B cell (primary cell): ENCODE measurements around the gene SPATA32. TPM values are rescaled to one million over a fixed set of nuclear protein-coding genes. Genes with fewer than 3 reads are reported as not detected.

ENCODE experiments used
- ATAC-seq: fragments of 200-7000 bp; cut with Tn5 transposase; one replicate; pipeline ENCODE4 v1.10.0; 2021; ENCODE audit warnings: low read depth, mild to moderate bottlenecking, moderate number of reproducible peaks, moderate library complexity
- CTCF ChIA-PET: fragments of 350-600 bp; sonication (Branson Sonifier 250); formaldehyde crosslinking; loops from one replicate; lab custom pipeline; 2021; ENCODE audit warnings: antibody characterized with exemption, inconsistent platforms; lab: Charles Lee
- POLR2A ChIA-PET: fragments of 350-600 bp; sonication (Branson Sonifier 250); formaldehyde crosslinking; loops from one replicate; lab custom pipeline; 2021; ENCODE audit warnings: antibody characterized with exemption; lab: Charles Lee
- DNase-seq: peaks from one replicate; pipeline ENCODE4 v3.0.0; 2013
- H2AFZ ChIP-seq: 2 replicates; pipeline ENCODE4 v1.6.1; 2012; ENCODE audit warnings: mild to moderate bottlenecking, low read depth, low read length; ENCODE audit not compliant: insufficient read depth, poor library complexity, severe bottlenecking
- H3K27ac ChIP-seq, 2 donors: 1 replicate in 1 of 2; 2 replicates in 1 of 2; pipeline ENCODE4 v1.5.1; 2012 to 2013; ENCODE audit warnings: low read length in 2 of 2, mild to moderate bottlenecking in 2 of 2, moderate library complexity in 1 of 2
- H3K27me3 ChIP-seq, 4 experiments: fragments of 200-600 bp in 1 of 4; sonication (generic) in 1 of 4; replicated peaks in 1 of 4; 1 replicate in 2 of 4; 2 replicates in 2 of 4; pipeline versions ENCODE4 v1.6.1 to v1.7.0; 2013 to 2016; ENCODE audit warnings: low read length in 3 of 4, mild to moderate bottlenecking in 2 of 4, mixed read lengths in 1 of 4, moderate library complexity in 1 of 4; ENCODE audit not compliant: insufficient read depth in 4 of 4, control insufficient read depth in 3 of 4; ENCODE audit errors: control extremely low read depth in 1 of 4
- H3K36me3 ChIP-seq, 2 experiments: replicated peaks in 1 of 2; 1 replicate in 1 of 2; 2 replicates in 1 of 2; pipeline versions ENCODE4 v1.6.1 to v1.7.1; 2013; ENCODE audit warnings: low read length in 1 of 2; ENCODE audit not compliant: insufficient read depth in 2 of 2, control insufficient read depth in 1 of 2; ENCODE audit errors: control extremely low read depth in 1 of 2, extremely low read depth in 1 of 2
- H3K4me1 ChIP-seq, 2 donors: fragments of 200-600 bp in 1 of 2; sonication (generic) in 1 of 2; 1 replicate in 1 of 2; 2 replicates in 1 of 2; pipeline versions ENCODE4 v1.5.1 to v1.6.1; 2013 to 2017; ENCODE audit warnings: low read length in 2 of 2; ENCODE audit not compliant: control insufficient read depth in 2 of 2, insufficient read depth in 2 of 2
- H3K4me2 ChIP-seq: replicated peaks from 2 replicates; pipeline ENCODE3; 2012; ENCODE audit warnings: mild to moderate bottlenecking, low read depth, low read length; ENCODE audit not compliant: poor library complexity, severe bottlenecking
- H3K4me3 ChIP-seq, 5 experiments: fragments of 200-600 bp in 1 of 5; sonication (generic) in 1 of 5; 1 replicate in 3 of 5; 2 replicates in 2 of 5; pipeline versions ENCODE4 v1.5.1 to v1.7.0; 2011 to 2016; ENCODE audit warnings: low read length in 4 of 5, mild to moderate bottlenecking in 4 of 5, low read depth in 2 of 5, control low read depth in 1 of 5, moderate library complexity in 1 of 5; ENCODE audit not compliant: insufficient read depth in 1 of 5; ENCODE audit errors: control extremely low read depth in 1 of 5, extremely low read depth in 1 of 5
- H3K79me2 ChIP-seq: fragments of 200-600 bp; sonication (generic); one replicate; pipeline ENCODE4 v1.6.0; 2016; ENCODE audit warnings: low read length; ENCODE audit not compliant: control insufficient read depth, insufficient read depth
- H3K9ac ChIP-seq: fragments of 200-600 bp; sonication (generic); 2 replicates; pipeline ENCODE4 v1.6.1; 2017; ENCODE audit warnings: mild to moderate bottlenecking, low read length, moderate library complexity
- H3K9me3 ChIP-seq, 3 donors: one replicate each; pipeline versions ENCODE4 v1.6.1 to v1.7.1; 2013; ENCODE audit warnings: low read length in 2 of 3; ENCODE audit not compliant: control insufficient read depth in 2 of 3, insufficient read depth in 1 of 3; ENCODE audit errors: control extremely low read depth in 1 of 3
- H4K20me1 ChIP-seq: 2 replicates; pipeline ENCODE4 v1.6.0; 2012; ENCODE audit warnings: mild to moderate bottlenecking, low read length; ENCODE audit not compliant: insufficient read depth, control insufficient read depth, poor library complexity, severe bottlenecking
- H3K27ac Mint-ChIP-seq: one replicate; pipeline ENCODE4 v1.8.0; 2021; ENCODE audit warnings: mixed read lengths
- H3K27me3 Mint-ChIP-seq: one replicate; pipeline ENCODE4 v1.8.0; 2021; ENCODE audit warnings: mixed read lengths
- H3K4me1 Mint-ChIP-seq: one replicate; pipeline ENCODE4 v1.8.0; 2021; ENCODE audit warnings: mixed read lengths
- H3K4me3 Mint-ChIP-seq: one replicate; pipeline ENCODE4 v1.8.0; 2021; ENCODE audit warnings: mixed read lengths
- H3K9me3 Mint-ChIP-seq: one replicate; pipeline ENCODE4 v1.8.0; 2022; ENCODE audit warnings: mixed read lengths; ENCODE audit not compliant: insufficient read depth
- EZH2 ChIP-seq: IDR thresholded peaks from 2 replicates; pipeline ENCODE4 v1.6.1; 2012; ENCODE audit warnings: borderline replicate concordance, low read depth, mild to moderate bottlenecking, moderate library complexity, low read length; ENCODE audit not compliant: insufficient read depth, poor library complexity, severe bottlenecking
- WGBS: methylation state at CpG from one replicate; pipeline ENCODE4 v1.1.5; 2013; ENCODE audit warnings: missing lambda C conversion rate; ENCODE audit not compliant: insufficient coverage; 5-methylcytosine and 5-hydroxymethylcytosine counted together
- intact Hi-C: fragments of 100-400 bp; cut with micrococcal nuclease; formaldehyde crosslinking; loops from one replicate; pipeline ENCODE4 v1.10.0; 2022
- polyA plus RNA-seq: library from polyadenylated mRNA; depleted of rRNA; stranded (reverse); fragments of >200 nt; gene quantifications from 2 replicates; pipeline ENCODE4 v1.2.3, GENCODE V29; 2012
- total RNA-seq, 2 donors: library from RNA; stranded (reverse); fragments of 120-200 nt in 1 of 2; gene quantifications; 1 replicate in 1 of 2; 2 replicates in 1 of 2; pipeline versions ENCODE4 v1.2.3 to v1.2.4, GENCODE V29; 2013 to 2022
- TF ChIP-seq, protein P1 (sequence below): fragments of 200-600 bp; IDR thresholded peaks from one replicate; pipeline ENCODE4 v1.8.0; 2022; ENCODE audit warnings: antibody characterized with exemption, mild to moderate bottlenecking

Gene SPATA32
- total and polyA plus RNA-seq, 2 donors (not counting 1 experiment from before 2014, with no cell fraction given) = 0.12 to 0.52 TPM

DNA sequence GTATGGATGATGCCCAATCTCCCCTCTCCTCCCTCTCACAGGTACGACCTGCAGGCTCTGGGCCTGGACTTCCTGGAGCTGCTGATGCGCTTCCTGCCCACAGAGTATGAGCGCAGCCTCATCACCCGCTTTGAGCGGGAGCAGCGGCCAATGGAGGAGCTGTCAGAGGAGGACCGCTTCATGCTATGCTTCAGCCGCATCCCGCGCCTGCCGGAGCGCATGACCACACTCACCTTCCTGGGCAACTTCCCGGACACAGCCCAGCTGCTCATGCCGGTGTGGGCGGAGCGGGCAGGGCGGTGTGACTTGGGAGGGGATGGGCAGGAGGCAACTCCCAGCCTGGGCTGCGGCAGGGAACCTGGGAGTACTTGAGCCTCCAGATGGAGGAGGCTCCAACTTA lies 18.1 kb downstream of the SPATA32 start:
- ChIA-PET CTCF (interaction anchor here (1.1 to 24.6 kb wide), 4 partner anchors 9 to 142 kb away, joined by 3 to 737 read pairs (median 6); partner anchors contain the start of gene FMNL1), POLR2A (interaction anchor here (2.2 kb wide), 1 partner anchor 14 kb away, joined by 7 read pairs; no protein-coding TSS in a partner anchor)
- Histone ChIP-seq H2AFZ (no peak overlapping the region), H3K4me2 (no peak overlapping the region), H3K9ac (no peak overlapping the region), H3K27me3 (no peaks in the 10 kb centered on the region), H3K4me1 (peaks cover 16% of the 10 kb centered on the region in 2 donors), H3K36me3 (peaks cover 0 to 80% of the 10 kb centered on the region in 2 experiments), H3K9me3 (no peaks in the 10 kb centered on the region), H4K20me1 (peaks cover 83% of the 10 kb centered on the region), H3K27ac (no peak overlapping the region), H3K4me3 (no peak overlapping the region), H3K79me2 (peaks cover 25% of the 10 kb centered on the region)
- no peak overlapping the region for H3K27ac Mint-ChIP-seq
- TF ChIP-seq, protein P1, sequence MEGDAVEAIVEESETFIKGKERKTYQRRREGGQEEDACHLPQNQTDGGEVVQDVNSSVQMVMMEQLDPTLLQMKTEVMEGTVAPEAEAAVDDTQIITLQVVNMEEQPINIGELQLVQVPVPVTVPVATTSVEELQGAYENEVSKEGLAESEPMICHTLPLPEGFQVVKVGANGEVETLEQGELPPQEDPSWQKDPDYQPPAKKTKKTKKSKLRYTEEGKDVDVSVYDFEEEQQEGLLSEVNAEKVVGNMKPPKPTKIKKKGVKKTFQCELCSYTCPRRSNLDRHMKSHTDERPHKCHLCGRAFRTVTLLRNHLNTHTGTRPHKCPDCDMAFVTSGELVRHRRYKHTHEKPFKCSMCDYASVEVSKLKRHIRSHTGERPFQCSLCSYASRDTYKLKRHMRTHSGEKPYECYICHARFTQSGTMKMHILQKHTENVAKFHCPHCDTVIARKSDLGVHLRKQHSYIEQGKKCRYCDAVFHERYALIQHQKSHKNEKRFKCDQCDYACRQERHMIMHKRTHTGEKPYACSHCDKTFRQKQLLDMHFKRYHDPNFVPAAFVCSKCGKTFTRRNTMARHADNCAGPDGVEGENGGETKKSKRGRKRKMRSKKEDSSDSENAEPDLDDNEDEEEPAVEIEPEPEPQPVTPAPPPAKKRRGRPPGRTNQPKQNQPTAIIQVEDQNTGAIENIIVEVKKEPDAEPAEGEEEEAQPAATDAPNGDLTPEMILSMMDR = no peak
- no peak for TF ChIP-seq EZH2
- DNase-seq = no peak
- H3K9me3 Mint-ChIP-seq = no peaks in the 10 kb centered on the region
- no peak overlapping the region for H3K4me3 Mint-ChIP-seq
- intact Hi-C loops = no loop called here
- 96% methylated on average over 12 of the region's 18 CpGs for WGBS
- no peak for ATAC-seq
- peaks cover 24% of the 10 kb centered on the region for H3K4me1 Mint-ChIP-seq
- no peaks in the 10 kb centered on the region for H3K27me3 Mint-ChIP-seq

DNA sequence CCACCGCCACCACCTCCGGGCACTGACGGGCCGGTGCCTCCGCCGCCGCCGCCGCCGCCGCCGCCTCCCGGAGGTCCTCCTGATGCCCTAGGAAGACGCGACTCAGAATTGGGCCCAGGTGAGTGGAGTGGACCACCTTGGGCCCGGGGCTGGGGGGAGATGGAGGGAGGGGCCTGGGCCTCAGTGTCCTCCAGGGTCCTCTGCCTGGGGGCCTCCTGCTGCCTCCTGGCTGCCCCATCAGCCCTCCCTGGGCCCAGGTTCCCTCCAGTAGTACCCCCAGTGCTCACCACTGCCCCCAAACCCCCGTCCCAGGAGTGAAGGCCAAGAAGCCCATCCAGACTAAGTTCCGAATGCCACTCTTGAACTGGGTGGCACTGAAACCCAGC lies 19.9 kb downstream of the SPATA32 start:
- Mint-ChIP-seq H3K27me3 (no peaks in the 10 kb centered on the region), H3K9me3 (no peaks in the 10 kb centered on the region), H3K27ac (no peak overlapping the region), H3K4me1 (peaks cover 13% of the 10 kb centered on the region), H3K4me3 (no peak overlapping the region)
- Histone ChIP-seq H3K27me3 (no peaks in the 10 kb centered on the region), H3K27ac (no peak overlapping the region), H3K9me3 (no peaks in the 10 kb centered on the region), H3K79me2 (peaks cover 36% of the 10 kb centered on the region), H2AFZ (no peak overlapping the region), H3K36me3 (peaks cover 0 to 96% of the 10 kb centered on the region in 2 experiments), H3K4me2 (no peak overlapping the region), H3K4me3 (no peak overlapping the region), H3K4me1 (peaks cover 7 to 8% of the 10 kb centered on the region in 2 donors), H3K9ac (no peak overlapping the region), H4K20me1 (peaks cover 96% of the 10 kb centered on the region)
- WGBS = 97% methylated on average over 17 of the region's 18 CpGs
- DNase-seq = no peak
- no peak for TF ChIP-seq EZH2
- TF ChIP-seq, protein P1 = no peak
- ChIA-PET CTCF (interaction anchor here (0.7 to 24.6 kb wide), 5 partner anchors 8 to 43 kb away, joined by 3 to 737 read pairs (median 6); partner anchors contain the start of gene FMNL1), POLR2A (interaction anchor here (2.2 kb wide), 1 partner anchor 13 kb away, joined by 7 read pairs; no protein-coding TSS in a partner anchor)
- no peak for ATAC-seq
- intact Hi-C loops = no loop called here
